HG03108 (cell line): ENCODE data around the gene LBHD1.
"Not testable (repeated sequence)": the region's sequence is repeated elsewhere in the genome, so short reads cannot be mapped to it uniquely, and the experiment has no call there.

Experiments used
- ATAC-seq: cut with Tn5 transposase; IDR thresholded peaks from one replicate; pipeline ENCODE4 v1.9.1; 2021; ENCODE audit warnings: moderate library complexity; ENCODE audit not compliant: unreplicated experiment

Gene LBHD1

DNA sequence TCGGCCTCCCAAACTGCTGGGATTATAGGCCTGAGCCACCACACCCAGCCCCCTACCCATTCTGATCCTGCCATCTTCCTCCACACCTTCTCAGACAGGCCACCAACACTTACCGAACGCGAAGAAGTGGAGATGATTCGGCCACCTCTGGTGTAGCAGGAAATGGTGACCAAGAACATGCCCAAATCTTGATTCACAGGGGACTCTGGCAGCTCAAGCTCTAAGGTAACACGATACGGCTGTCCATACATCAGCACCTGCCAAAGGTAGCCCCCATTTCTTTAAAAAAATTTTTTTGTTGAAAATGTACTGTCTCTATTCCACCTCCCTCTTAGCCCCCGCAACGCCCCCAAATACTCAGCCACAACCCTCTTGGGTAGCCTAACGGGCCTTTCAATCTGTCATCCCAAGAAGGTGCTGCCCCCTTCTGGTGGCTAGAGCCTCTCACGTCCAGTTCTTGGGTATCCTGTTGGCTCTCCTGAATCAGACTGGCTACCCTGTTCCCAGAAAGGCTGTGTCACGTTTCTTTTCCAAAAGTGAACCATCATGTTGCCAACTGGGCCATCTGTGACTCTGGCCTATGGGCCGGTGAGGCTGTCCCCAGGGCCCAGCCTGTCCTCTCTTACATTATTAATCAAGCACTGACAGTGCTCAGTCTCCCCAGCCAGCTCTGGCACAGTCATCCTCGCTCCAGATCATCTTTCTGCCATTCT, 22.5 kb upstream of the LBHD1 start:
- no peak for ATAC-seq

DNA sequence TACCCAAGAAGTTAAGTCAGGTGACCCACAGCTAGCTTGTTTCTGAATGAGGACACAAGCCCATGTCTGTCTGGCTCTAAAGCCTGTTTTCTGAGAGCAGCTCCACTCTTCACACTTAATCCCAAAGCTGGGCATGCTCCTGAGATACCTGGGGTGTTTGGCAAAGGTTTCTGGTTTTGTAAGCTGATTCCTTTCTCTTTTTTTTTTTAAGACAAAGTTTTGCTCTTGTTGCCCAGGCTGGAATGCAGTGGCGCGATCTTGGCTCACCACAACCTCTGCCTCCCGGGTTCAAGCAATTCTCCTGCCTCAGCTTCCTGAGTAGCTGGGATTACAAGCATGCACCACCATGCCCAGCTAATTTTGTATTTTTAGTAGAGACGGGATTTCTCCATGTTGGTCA, 21.6 kb upstream of the LBHD1 start:
- ATAC-seq, result not testable (repeated sequence)

GRCh38 chr11:62689421-62690183, 17.5 kb upstream of the LBHD1 start, which contains the start of gene LRRN4CL:
TSS of gene LRRN4CL (minus strand) at chr11:62689530. CDS start at chr11:62688508, 1,022 bp downstream.
- no peak for ATAC-seq

DNA sequence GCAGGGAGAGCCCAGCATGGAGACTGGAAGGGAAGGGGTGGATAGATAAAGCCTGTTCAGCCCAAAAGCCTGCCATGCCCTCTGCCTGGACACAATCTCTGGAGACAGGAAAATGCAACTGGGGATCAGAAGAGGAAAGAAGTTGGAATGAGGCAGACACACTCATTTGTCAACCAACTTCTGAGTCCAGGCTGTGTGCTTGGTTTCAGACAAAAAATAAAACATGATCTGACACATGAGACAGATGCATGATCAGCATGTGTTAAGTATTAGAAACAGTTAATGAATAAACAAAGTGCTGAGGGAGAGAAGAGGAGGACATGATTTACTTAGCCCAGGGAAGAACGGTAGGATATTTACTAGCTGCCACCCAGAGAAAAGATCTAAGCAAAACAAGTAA, 16.4 kb upstream of the LBHD1 start:
- ATAC-seq, result no peak

DNA sequence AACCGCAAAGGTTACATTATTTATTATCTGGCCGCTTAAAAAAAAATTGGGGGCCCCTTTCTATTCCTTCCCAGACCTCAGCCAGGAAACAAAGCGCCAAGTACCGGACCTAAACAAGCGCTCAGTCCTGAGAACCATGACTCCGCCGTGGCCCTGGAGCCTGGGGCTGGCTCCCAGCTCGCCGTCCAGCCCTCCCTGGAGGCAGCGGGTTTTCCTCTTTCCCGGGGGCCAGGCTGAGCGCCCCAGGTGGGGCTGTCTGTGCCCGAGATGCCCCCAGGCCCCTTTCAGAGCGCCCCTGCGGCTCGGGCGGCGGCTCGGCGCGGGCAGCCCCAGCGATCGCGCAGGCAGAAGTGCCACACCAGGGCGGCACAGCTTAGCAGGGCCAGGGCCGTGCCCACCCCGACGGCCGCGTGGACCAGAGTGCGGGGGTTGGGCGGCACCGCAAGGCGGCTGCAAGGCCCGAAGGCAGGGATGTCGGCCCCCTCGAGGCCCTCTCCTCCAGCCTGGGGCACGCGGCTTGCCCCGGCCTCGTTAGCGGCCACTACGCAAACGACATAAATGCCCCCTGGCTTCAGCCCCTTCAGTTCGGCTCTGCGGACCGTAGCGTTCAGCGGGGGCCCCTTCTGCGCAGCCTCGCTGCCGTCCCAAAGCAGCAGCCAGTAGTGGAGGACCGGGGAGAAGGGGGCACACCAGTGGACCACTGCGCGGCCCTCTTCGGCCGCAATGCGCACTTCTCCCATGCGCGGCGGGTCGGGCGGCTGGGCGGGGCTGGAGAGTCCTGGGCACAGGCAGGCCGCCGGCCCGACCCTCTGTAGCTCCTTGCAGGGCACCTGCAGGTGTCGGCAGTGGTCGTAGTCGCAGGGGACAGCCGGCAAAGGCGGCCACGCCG, 15.7 kb upstream of the LBHD1 start:
- no peak for ATAC-seq

- no peak for ATAC-seq
Observed at GRCh38 chr11:62682518-62682917, 10.5 kb upstream of the LBHD1 start.

DNA sequence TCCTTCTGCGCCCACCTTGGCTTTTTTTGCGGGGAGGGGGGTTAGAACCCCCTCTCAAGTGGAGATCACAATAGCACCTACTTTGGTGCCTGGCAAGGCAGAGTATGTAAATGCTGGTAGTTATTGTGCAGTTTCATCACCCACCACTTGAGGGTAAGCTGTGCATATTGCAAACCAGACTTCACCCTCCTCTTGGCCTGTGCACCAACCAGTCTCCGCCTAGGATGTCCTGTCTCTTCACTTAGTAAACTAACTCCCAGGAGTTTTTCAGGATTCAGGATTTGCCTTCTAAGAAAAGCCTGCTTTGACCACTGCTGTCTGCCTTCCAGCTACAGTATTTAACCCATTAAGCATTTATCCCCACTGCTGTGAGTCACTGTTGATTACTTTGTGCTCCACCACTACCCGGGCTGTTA, 8.8 kb upstream of the LBHD1 start:
- ATAC-seq, result peak; percentile 66

DNA sequence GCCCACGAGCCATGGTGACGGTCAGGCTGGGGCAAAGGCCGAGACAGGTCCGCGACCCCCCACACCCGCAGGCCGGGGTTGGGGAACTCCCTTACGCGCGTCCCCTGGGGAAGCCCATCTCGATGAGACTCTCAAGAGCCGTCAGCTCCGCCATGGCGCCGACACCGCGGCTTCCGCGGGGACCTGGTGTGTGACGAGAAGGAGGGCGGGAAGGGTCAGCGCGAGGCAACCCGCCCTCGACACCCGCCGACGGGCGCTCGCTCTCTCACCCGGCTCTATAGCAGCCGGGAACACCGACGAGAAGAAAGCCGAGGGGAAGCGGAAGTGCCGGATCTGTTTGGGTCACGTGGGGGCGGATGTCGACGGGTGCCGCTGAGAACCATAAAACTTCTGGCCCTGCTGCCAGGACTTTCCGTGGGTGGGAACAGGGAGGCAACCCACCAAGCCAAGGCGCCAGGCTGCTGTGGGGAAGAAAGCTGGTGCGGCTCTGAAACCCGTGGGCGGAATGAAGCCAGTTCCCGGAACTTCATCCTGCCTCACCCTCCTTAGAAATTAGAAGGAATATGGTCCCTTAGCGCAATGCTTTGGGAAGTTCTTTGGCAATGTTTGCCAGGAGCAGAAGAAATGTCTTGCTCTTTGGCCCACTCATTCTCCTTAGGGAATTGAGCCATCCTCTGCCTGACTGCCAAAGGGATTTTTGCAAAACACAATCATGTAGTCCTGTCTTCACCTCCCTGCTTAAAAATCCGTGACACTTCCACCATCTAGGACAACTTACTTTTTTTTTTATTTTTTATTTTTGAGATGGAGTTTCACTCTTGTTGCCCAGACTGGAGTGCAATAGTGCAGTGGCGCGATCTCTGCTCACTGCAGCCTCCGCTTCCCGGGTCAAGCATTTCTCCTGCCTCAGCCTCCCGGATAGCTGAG, 7.0 kb upstream of the LBHD1 start, which contains the start of gene UBXN1:
Gene UBXN1 (minus strand): TSS at position 304 of the 927 bp plus-strand sequence. CDS start 150 bp downstream, at position 154.
- ATAC-seq, result peak; percentile 67

DNA sequence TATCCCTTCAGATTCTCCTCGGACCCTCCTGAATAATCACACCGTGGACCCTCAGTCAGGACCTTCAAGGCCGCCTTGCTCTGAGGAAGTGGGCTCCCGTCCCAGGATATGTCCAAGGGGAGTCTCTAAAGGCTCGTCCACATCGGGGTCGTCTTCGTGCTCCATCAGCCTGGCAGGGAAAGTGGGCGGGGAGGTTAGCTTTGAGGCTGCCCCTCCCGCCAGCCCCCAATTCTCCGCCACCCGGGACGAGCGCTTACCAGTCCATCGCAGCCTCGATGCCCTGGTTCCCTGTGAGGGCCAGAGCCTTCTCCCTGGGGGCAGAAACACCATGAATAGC, 6.3 kb upstream of the LBHD1 start:
- ATAC-seq, result no peak

GRCh38 chr11:62677714-62678113, 5.6 kb upstream of the LBHD1 start:
- ATAC-seq, result no peak

DNA sequence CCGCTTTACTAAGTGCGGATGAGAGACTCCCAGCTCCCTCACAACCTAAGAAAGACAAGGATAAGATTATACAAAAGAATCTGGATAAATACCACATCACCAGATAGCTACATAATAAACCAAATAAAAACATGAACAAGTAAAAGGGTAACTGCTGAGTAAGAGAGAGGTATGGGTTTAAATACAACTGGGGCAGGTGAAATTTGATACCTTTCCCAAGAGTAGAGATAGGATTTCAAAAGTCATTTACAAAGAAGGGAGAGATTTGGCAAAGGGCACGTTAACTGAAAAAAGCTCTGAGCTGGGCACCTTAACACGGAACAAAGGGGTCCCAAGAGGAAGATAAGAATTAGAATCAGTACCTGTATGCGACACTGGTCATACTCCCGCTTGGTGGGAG, 5.1 kb upstream of the LBHD1 start:
- ATAC-seq, result no peak

- ATAC-seq, result no peak
Observed at GRCh38 chr11:62676698-62677097, 4.6 kb upstream of the LBHD1 start.

DNA sequence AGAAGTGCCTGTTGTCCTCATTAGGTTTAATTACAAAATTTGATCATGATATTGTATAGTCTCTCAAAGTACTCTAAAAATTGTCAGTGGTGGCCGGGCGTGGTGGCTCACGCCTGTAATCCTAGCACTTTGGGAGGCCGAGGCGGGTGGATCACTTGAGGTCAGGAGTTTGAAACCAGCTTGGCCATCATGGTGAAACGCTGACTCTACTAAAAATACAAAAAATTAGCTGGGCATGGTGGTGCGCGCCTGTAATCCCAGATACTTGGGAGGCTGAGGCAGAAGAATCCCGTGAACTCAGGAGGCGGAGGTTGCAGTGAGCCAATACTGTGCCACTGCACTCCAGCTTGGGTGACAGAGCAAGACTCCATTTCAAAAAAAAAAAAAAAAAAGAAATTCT, 3.3 kb upstream of the LBHD1 start:
- not testable (repeated sequence) for ATAC-seq

GRCh38 chr11:62673196-62673525, 1.1 kb upstream of the LBHD1 start:
- ATAC-seq, result no peak

- ATAC-seq, result peak; percentile 5
Observed at GRCh38 chr11:62671236-62671607, 845 bp downstream of the LBHD1 start.

DNA sequence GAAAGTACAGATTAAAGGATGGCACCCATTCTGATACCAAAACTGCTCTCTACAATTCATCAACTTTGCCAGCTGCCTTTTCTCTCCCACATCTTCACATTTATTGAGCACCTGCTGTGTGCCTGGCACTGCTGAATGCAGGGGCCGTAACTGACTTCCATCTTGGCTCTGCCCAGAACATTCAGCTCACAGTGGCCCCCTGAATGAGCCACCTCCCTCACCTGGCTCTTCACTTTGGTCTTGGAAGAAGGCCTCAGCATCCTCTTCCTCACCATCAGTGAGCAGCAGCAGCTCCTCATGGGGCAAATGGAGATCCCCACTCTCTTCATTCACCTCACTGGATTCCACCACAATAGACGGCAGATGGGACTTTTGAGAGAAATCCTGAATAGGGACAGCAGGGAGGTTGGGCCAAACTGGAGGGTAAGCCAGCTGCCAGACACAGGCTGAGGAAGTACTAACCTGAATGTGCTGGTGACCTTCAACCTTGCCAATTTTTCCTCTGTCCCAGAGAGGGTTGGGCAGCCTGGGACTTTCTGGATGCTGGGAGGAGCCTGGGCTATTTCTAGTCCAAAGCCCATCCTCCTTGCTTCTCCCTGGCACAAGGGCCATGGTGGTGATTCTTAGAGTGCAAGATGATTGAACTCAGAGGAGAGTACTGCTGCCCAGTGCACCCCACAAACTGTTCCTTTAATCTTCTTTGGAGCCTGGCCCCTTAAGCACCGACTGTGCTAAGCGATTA, 2.5 kb downstream of the LBHD1 start:
- no peak for ATAC-seq

DNA sequence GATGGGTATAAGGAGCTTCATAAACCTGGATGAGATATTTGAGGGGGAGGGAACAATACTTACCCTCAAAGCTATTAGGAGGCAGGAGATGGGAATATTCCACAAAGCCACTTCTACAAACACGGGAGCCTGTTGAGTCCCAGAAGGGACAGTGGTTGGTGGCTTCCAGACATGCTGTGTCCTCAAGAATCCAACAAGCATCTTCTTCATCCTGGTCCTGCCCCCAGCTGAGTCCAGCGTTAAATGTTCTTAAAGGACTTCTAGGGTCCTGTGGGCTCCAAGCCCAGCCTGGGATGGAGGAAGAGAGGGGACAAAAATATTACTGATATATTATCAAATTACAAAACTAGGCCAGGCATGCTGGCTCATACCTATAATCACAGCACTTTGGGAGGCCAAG, 4.6 kb downstream of the LBHD1 start:
- ATAC-seq, result no peak

GRCh38 chr11:62666259-62666926, 5.7 kb downstream of the LBHD1 start:
- no peak for ATAC-seq

- ATAC-seq, result peak; percentile 20
Observed at GRCh38 chr11:62665599-62666258, 6.3 kb downstream of the LBHD1 start.
